ENCODE measurements around the gene PTPRM.

Gene PTPRM

GRCh38 chr18:8073167-8073566, 506.1 kb downstream of the PTPRM start:
- in situ Hi-C loops (cut with HindIII; ENCODE audit: low pct_unique_long_range_greater_than_20kb, low sequenced_read_pairs) = no loop called here
- DNase-seq (ENCODE audit: low read depth in 1 of 2, low spot score in 1 of 2) = no peak

GRCh38 chr18:8080092-8080491, 513.0 kb downstream of the PTPRM start:
- DNase-seq (ENCODE audit: low read depth in 1 of 2, low spot score in 1 of 2) = no peak
- in situ Hi-C loops (cut with HindIII; ENCODE audit: low pct_unique_long_range_greater_than_20kb, low sequenced_read_pairs) = no loop called here
- TF ChIP-seq JUND (IDR thresholded peaks at IDR 0.05; ENCODE audit: low read depth) = no peak

More at GRCh38 chr18:8073167-8073566, 506.1 kb downstream of the PTPRM start:
- TF ChIP-seq JUND (IDR thresholded peaks at IDR 0.05; ENCODE audit: low read depth) = no peak

- TF ChIP-seq JUND (IDR thresholded peaks at IDR 0.05; ENCODE audit: low read depth) = no peak
- DNase-seq (ENCODE audit: low read depth in 1 of 2, low spot score in 1 of 2) = no peak
- in situ Hi-C loops (cut with HindIII; ENCODE audit: low pct_unique_long_range_greater_than_20kb, low sequenced_read_pairs) = no loop called here
These were observed 514.2 kb downstream of the PTPRM start for GRCh38 chr18:8081267-8081666.

GRCh38 chr18:8081872-8082553, 514.9 kb downstream of the PTPRM start:
- in situ Hi-C loops (cut with HindIII; ENCODE audit: low pct_unique_long_range_greater_than_20kb, low sequenced_read_pairs) = no loop called here
- TF ChIP-seq JUND (IDR thresholded peaks at IDR 0.05; ENCODE audit: low read depth) = no peak
- DNase-seq (ENCODE audit: low read depth in 1 of 2, low spot score in 1 of 2) = no peak

- no peak for DNase-seq (ENCODE audit: low read depth in 1 of 2, low spot score in 1 of 2)
- in situ Hi-C loops (cut with HindIII; ENCODE audit: low pct_unique_long_range_greater_than_20kb, low sequenced_read_pairs) = no loop called here
- no peak for TF ChIP-seq JUND (IDR thresholded peaks at IDR 0.05; ENCODE audit: low read depth)
These were observed 517.0 kb downstream of the PTPRM start for GRCh38 chr18:8084160-8084559.

GRCh38 chr18:8088626-8089025, 521.5 kb downstream of the PTPRM start:
- in situ Hi-C loops (cut with HindIII; ENCODE audit: low pct_unique_long_range_greater_than_20kb, low sequenced_read_pairs) = no loop called here
- TF ChIP-seq JUND (IDR thresholded peaks at IDR 0.05; ENCODE audit: low read depth) = no peak
- DNase-seq (ENCODE audit: low read depth in 1 of 2, low spot score in 1 of 2) = no peak

- no peak for DNase-seq (ENCODE audit: low read depth in 1 of 2, low spot score in 1 of 2)
- TF ChIP-seq JUND (IDR thresholded peaks at IDR 0.05; ENCODE audit: low read depth) = no peak
- in situ Hi-C loops (cut with HindIII; ENCODE audit: low pct_unique_long_range_greater_than_20kb, low sequenced_read_pairs) = no loop called here
These were observed 523.9 kb downstream of the PTPRM start for GRCh38 chr18:8091035-8091434.

- TF ChIP-seq JUND (IDR thresholded peaks at IDR 0.05; ENCODE audit: low read depth) = no peak
- in situ Hi-C loops (cut with HindIII; ENCODE audit: low pct_unique_long_range_greater_than_20kb, low sequenced_read_pairs) = no loop called here
These were observed 528.9 kb downstream of the PTPRM start for GRCh38 chr18:8095947-8096570.

GRCh38 chr18:8097399-8097798, 530.3 kb downstream of the PTPRM start:
- in situ Hi-C loops (cut with HindIII; ENCODE audit: low pct_unique_long_range_greater_than_20kb, low sequenced_read_pairs) = no loop called here
- no peak for TF ChIP-seq JUND (IDR thresholded peaks at IDR 0.05; ENCODE audit: low read depth)
- DNase-seq (ENCODE audit: low read depth in 1 of 2, low spot score in 1 of 2) = no peak

More at GRCh38 chr18:8095947-8096570, 528.9 kb downstream of the PTPRM start:
- DNase-seq (ENCODE audit: low read depth in 1 of 2, low spot score in 1 of 2) = no peak

GRCh38 chr18:8097927-8098326, 530.8 kb downstream of the PTPRM start:
- no peak for TF ChIP-seq JUND (IDR thresholded peaks at IDR 0.05; ENCODE audit: low read depth)
- in situ Hi-C loops (cut with HindIII; ENCODE audit: low pct_unique_long_range_greater_than_20kb, low sequenced_read_pairs) = no loop called here
- no peak for DNase-seq (ENCODE audit: low read depth in 1 of 2, low spot score in 1 of 2)

- TF ChIP-seq JUND (IDR thresholded peaks at IDR 0.05; ENCODE audit: low read depth) = no peak
- in situ Hi-C loops (cut with HindIII; ENCODE audit: low pct_unique_long_range_greater_than_20kb, low sequenced_read_pairs) = no loop called here
These were observed 539.5 kb downstream of the PTPRM start for GRCh38 chr18:8106603-8107002.

GRCh38 chr18:8107426-8107825, 540.3 kb downstream of the PTPRM start:
- TF ChIP-seq JUND (IDR thresholded peaks at IDR 0.05; ENCODE audit: low read depth) = no peak
- in situ Hi-C loops (cut with HindIII; ENCODE audit: low pct_unique_long_range_greater_than_20kb, low sequenced_read_pairs) = no loop called here
- no peak for DNase-seq (ENCODE audit: low read depth in 1 of 2, low spot score in 1 of 2)

More at GRCh38 chr18:8106603-8107002, 539.5 kb downstream of the PTPRM start:
- DNase-seq (ENCODE audit: low read depth in 1 of 2, low spot score in 1 of 2) = no peak

GRCh38 chr18:8114480-8114879, 547.4 kb downstream of the PTPRM start:
- in situ Hi-C loops (cut with HindIII; ENCODE audit: low pct_unique_long_range_greater_than_20kb, low sequenced_read_pairs) = no loop called here
- no peak for DNase-seq (ENCODE audit: low read depth in 1 of 2, low spot score in 1 of 2)
- no peak for TF ChIP-seq JUND (IDR thresholded peaks at IDR 0.05; ENCODE audit: low read depth)
